Osteocyte (in vitro differentiated cells): ENCODE data around the gene ETV3. TPM values are rescaled to one million over a fixed set of nuclear protein-coding genes. Genes with fewer than 3 reads are reported as not detected.
A peak's percentile ranks its signal among the peaks of the same experiment; 100 is the strongest.
"Not testable (repeated sequence)": the region's sequence is repeated elsewhere in the genome, so short reads cannot be mapped to it uniquely, and the experiment has no call there.

ENCODE experiments used
- DNase-seq: peaks from one replicate; pipeline ENCODE4 v3.0.0; 2021; ENCODE audit warnings: mixed read lengths; ENCODE audit not compliant: unreplicated experiment; ENCODE audit errors: extremely low spot score
- H3K27ac Mint-ChIP-seq: one replicate; pipeline ENCODE4 v1.8.0; 2021; ENCODE audit warnings: mild to moderate bottlenecking, mixed read lengths; ENCODE audit not compliant: unreplicated experiment
- H3K27me3 Mint-ChIP-seq: one replicate; pipeline ENCODE4 v1.8.0; 2021; ENCODE audit warnings: mixed read lengths; ENCODE audit not compliant: unreplicated experiment
- H3K36me3 Mint-ChIP-seq: one replicate; pipeline ENCODE4 v1.8.0; 2021; ENCODE audit warnings: mixed read lengths; ENCODE audit not compliant: unreplicated experiment
- H3K4me1 Mint-ChIP-seq: one replicate; pipeline ENCODE4 v1.8.0; 2021; ENCODE audit warnings: mixed read lengths; ENCODE audit not compliant: unreplicated experiment
- H3K4me3 Mint-ChIP-seq: one replicate; pipeline ENCODE4 v1.8.0; 2021; ENCODE audit warnings: mild to moderate bottlenecking, moderate library complexity, mixed read lengths; ENCODE audit not compliant: unreplicated experiment
- H3K9me3 Mint-ChIP-seq: one replicate; pipeline ENCODE4 v1.8.0; 2021; ENCODE audit warnings: mixed read lengths; ENCODE audit not compliant: unreplicated experiment
- CTCF ChIP-seq: fragments of 200-600 bp; sonication (generic); IDR thresholded peaks from 2 replicates; pipeline ENCODE4 v1.5.0; 2021; ENCODE audit warnings: antibody characterized with exemption, mild to moderate bottlenecking, moderate library complexity
- total RNA-seq: library from RNA; stranded (reverse); gene quantifications from 2 replicates; pipeline ENCODE4 v1.2.1, GENCODE V29; 2021

Gene ETV3
- total RNA-seq, 1 donor from 2014 or later: 28.5 TPM

DNA sequence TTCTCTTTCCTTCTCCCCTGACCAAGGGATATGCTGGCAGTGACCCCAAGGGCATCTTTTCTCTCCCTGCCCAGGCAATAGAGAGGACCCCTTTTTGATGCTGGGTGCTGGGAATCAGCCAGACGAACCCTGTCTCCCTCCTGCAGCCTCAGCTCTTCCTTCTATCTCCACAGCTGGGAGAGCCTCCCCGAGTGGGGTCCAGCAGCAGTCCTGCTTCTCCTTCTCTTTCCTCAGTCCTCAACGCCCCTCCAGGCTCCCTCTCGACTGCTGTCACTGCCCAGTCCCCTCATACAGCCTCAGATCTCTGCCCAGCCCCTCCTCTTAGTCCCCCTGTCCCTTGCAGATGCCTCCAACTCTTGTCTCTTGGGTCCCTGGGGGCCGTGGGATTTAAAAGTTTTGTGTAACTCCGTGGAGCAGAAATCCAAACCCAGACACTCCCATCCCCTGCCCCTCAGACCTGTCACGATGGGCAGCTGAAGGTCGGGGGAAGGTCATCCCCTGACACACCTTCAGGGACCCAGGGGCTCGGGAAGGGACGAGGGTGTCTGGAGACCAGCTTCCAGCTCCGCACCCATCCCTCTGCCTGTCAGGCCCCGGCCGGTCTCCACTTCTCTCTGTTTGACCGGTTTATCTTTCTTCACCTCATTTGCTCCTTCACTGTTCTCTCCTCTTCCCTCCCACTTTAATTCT lies 32.8 kb downstream of the ETV3 start:
- Mint-ChIP-seq H3K27ac (peak overlapping the region; percentile 80), H3K4me3 (no peak overlapping the region), H3K36me3 (no peaks in the 10 kb centered on the region), H3K4me1 (peaks cover 13% of the 10 kb centered on the region), H3K9me3 (no peaks in the 10 kb centered on the region), H3K27me3 (no peaks in the 10 kb centered on the region)
- no peak for DNase-seq
- no peak for TF ChIP-seq CTCF

DNA sequence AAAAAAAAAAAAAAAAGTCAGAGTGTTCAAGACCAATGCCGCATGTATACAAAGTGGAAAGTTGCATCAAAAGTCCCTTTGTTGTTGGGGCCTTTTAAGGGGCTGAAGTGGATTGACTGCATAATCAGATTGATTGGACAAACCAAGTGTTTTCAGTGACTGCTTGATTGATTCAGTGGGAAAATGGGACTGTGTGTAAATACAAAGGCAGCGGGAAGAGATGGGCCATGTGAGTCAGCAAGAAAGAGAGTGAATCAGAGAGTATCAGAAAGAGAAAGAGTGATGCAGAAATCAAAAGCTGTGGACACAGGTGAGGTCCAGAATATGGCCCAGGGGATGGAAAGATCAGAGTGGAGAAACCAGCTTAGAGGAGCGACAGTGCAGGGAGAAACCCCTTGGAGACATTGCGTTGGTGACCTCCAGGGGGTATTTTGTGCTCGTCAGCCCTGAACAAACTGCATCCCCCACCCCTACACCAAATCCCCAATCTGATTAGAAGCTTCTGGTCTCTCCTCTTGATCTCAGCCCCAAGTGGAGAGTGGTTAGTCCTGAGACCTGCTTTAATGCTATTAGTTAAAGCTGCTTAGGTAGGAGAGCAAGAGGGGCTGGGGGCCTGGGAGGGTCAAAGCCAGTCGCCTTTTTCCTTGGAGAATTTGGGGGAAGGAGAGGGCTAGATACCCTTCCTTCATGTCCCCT lies 33.4 kb downstream of the ETV3 start:
- Mint-ChIP-seq H3K36me3 (no peaks in the 10 kb centered on the region), H3K9me3 (no peaks in the 10 kb centered on the region), H3K4me1 (peaks cover 13% of the 10 kb centered on the region), H3K4me3 (no peak overlapping the region), H3K27ac (no peak overlapping the region), H3K27me3 (no peaks in the 10 kb centered on the region)
- TF ChIP-seq CTCF: no peak
- DNase-seq: no peak

- TF ChIP-seq CTCF: no peak
- Mint-ChIP-seq H3K9me3 (no peaks in the 10 kb centered on the region), H3K27me3 (no peaks in the 10 kb centered on the region), H3K4me3 (no peak overlapping the region), H3K36me3 (no peaks in the 10 kb centered on the region), H3K4me1 (peaks cover 13% of the 10 kb centered on the region), H3K27ac (no peak overlapping the region)
- DNase-seq: no peak
Measured at GRCh38 chr1:157103268-157103667, 34.9 kb downstream of the ETV3 start.

GRCh38 chr1:157101149-157101548 lies 37.0 kb downstream of the ETV3 start:
- H3K27ac Mint-ChIP-seq: no peak overlapping the region
- peaks cover 4% of the 10 kb centered on the region for H3K4me1 Mint-ChIP-seq
- no peaks in the 10 kb centered on the region for H3K9me3 Mint-ChIP-seq
- no peaks in the 10 kb centered on the region for H3K27me3 Mint-ChIP-seq
- no peak overlapping the region for H3K4me3 Mint-ChIP-seq
- H3K36me3 Mint-ChIP-seq: no peaks in the 10 kb centered on the region
- TF ChIP-seq CTCF: no peak
- DNase-seq: no peak

GRCh38 chr1:157099633-157100009 lies 38.6 kb downstream of the ETV3 start, which contains the start of gene ETV3L:
TSS of gene ETV3L (minus strand) at chr1:157099808. CDS start at chr1:157099523, 285 bp downstream.
- no peaks in the 10 kb centered on the region for H3K9me3 Mint-ChIP-seq
- H3K4me3 Mint-ChIP-seq: no peak within 1 kb of the TSS
- no peaks in the 10 kb centered on the region for H3K27me3 Mint-ChIP-seq
- no peak for DNase-seq
- H3K27ac Mint-ChIP-seq: no peak within 1 kb of the TSS
- no peaks in the 10 kb centered on the region for H3K4me1 Mint-ChIP-seq
- TF ChIP-seq CTCF: no peak
- no peaks in the 10 kb centered on the region for H3K36me3 Mint-ChIP-seq

- not testable (repeated sequence) for H3K27me3 Mint-ChIP-seq, DNase-seq, H3K36me3 Mint-ChIP-seq, H3K9me3 Mint-ChIP-seq, H3K4me1 Mint-ChIP-seq, H3K27ac Mint-ChIP-seq, H3K4me3 Mint-ChIP-seq
Measured at GRCh38 chr1:157098987-157099632, 39.1 kb downstream of the ETV3 start.
